NOMO-1 (cell line): ENCODE results near the gene ATP23.

Experiments used
- DNase-seq, 2 experiments: peaks; one replicate each; lab custom pipeline; 2025; ENCODE audit not compliant: unreplicated experiment in 2 of 2; lab: John Stamatoyannopoulos, UW

Gene ATP23

DNA sequence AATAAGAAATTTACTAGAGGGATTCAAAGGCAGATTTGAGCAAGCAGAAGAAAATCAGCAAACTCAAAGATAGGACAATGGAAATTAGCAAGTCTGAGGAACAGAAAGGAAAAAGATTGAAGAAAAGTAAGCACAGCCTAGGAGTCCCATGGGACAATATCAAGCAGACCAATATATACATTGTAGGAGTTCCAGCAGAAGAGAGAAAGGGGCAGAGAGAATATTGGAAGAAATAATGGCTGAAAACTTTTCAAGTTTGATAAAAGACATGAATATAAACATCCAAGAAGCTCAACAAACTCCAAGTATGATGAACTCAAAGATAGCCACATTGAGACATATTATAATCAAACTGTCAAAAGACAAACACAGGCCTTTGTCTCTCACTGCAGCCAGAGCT lies 25.2 kb downstream of the ATP23 start:
- DNase-seq: no peak

DNA sequence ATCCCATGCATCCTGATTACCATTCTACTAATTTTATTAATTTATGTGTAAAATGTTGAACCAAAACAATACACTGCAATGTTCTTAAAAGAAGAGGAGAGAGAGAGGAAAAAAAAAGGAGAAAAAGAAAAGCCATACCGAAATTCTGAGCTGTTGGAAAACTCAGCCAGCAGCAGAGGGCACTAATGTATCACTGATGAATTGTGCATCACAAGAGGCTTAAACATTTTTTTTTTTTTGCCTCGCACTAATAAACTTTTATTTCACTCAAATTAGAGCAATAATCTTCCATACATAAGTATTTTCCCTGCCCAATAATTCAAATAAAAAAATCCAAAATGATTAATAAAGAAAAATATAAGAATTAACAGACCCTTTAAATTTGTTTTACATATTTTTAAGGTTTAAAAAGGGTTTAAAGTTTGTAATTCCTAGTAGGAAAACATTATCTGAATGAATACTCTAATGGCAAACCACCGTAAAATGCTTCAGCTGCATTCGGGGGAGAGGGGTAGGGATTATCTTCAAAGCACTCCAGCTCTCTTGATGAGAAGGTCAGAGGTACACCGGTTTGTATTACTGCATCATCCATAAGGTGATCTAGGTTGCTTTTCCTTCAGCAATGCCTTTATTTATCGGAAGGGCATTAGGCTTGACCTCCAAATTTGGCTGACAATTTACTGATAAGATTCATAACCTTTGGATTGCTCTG lies 41.9 kb downstream of the ATP23 start:
- peak in 1 of 2 experiments; percentile 29 for DNase-seq

DNA sequence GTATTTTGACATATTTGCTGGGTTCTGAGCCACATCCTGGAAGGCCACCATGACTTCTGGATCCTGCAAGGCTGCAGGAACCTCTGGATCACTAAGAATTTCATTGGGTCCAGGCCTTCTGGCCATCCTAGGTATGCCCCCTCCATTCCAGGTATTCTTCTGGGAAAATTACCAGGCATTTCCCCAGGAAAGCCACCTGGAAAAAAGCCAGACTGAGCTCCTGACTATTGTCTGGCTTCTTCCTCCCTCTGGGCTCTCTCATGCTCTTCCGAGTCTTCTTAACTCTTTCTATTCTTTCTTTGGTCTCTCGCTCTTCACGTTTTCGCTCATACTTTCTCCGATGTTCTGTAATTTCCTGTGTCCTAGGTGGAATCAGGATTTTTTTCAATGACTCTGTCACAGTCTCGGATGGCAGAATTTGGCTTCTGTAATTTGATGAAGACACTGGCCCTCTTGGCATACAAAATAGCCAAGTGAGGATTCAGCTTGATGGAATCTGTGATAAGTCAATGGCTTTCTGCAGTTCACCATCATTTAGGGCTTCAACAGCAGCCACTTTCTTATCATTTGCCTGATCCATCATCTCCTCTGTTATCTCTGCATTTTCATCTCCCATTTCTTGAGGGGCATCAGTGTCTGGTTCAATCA lies 42.6 kb downstream of the ATP23 start:
- DNase-seq: no peak

DNA sequence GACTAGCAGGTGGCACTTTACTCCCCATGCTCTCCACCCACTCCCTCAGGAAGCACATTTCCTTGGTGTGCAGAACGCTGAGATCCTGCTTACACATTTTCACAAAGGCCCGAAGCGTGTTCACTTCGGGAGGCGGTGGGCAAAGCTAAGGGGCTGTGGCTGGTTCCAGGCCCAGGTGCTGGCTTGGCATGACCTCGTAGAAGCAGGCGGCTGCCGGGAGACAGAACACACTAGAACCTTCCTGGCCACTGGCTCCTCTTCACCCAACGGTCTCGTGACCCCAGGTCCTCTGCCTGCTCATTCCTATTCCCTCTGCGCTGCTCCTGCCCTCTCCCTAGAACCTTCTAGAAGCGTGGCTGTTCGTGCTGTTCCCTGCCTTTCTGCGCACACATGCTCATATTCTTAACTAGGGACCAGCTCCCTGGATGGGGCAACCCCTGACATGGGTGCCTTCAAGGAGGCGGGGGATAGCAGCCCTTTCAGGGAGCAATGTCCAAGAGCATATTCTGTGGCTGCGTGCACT lies 43.3 kb downstream of the ATP23 start:
- no peak for DNase-seq

DNA sequence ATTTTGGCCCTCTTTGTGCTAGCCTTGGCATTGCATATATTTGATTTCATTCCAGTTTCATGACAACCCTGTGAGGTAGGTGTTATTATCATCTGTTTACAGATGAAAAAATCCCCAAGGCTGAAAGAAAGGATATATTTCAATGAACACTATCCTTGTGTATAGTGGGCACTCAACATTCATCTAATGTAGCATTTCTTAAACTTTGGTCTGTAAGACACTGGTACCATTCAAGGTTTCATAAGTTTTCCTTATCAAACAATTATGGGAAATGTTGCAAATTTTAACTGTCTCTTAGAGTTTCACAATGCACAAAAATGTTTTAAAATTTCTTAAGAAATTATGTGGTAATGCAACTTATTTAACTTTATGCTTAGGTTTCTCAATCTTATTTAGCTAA lies 44.3 kb downstream of the ATP23 start:
- peak in 1 of 2 experiments; percentile 8 for DNase-seq

DNA sequence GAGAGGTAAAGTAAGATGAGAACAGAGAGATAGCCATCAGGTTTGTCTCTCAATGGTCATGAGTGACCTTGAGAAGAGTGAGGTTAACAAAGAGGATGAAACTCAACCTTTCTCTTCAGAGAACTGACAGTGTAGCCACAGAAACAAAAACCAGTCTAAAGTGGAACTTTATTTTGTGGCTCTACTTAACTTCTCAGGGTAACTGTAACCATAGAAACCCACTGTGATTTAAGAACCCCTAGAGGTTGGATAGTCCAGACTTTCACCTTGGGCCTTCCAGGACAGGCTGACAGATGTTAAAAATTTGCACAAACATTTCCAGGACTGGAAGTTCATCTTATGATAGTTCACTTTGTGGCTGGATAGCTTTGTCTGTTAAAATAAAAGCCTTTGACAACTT lies 48.5 kb downstream of the ATP23 start:
- no peak for DNase-seq

DNA sequence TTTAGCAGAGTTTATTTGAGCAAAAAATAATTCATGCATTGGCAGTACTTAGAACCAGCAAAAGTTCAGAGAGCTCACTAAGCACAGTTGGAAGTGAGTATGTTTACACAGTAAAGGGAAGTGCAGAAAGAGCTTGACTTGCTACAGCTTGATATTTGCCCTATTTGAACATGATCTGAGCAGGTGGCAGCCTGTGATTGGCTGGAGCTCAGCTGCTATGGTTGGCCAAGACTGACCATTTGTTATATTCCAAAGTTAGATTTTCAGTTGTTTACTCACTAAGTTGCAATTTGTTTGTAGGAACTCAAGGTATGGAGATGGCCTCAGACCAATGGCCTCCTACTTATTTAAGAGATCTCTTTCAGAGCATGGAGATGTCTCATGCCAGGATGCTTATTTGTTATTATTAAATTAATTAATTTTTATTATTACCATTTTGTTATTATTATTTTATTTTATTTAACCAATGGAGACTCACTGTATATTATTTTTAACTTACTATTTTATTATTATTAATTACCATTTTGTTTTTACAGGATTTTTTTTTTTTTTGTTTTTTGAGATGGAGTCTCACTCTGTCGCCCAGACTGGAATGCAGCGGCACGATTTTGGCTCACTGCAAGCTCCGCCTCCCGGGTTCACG lies 49.0 kb downstream of the ATP23 start:
- DNase-seq: no peak

DNA sequence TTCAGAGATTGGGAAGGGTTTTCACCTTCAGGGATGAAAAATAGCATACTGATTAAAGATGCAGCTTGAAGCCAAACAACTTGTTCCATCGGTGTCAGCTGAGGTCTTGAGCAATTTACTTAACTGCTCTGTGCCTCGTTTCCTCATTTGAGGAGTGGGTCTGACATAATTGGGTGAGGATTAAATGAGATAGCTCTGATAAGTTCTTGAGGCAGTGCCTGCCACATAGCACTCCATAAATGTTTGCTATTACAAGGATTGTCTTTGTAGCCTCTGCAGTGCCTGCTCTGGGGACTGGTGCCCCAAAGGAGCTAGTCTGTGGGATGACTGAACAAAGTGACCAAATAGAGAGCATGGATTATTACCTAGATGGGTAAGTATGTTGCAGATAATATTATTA lies 50.6 kb downstream of the ATP23 start:
- no peak for DNase-seq

DNA sequence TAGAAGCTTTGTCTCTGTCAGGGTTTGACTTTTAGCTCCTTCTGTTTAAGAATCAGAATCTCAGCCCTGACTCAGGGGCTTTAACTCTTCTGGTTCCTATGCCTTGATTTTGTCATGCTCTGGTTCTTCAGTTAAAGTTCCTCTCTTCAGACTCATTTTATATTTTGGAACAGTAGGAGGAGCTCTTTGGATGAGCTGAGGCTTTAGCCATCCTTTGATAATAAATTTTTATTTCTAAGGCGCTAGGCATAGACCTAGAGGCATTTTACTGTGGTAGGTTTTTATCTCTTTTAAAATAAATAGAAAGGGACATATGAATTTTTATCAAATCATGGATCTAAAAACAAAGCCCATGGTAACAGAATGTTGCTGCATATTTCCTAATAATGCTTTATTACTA lies 51.7 kb downstream of the ATP23 start:
- no peak for DNase-seq

DNA sequence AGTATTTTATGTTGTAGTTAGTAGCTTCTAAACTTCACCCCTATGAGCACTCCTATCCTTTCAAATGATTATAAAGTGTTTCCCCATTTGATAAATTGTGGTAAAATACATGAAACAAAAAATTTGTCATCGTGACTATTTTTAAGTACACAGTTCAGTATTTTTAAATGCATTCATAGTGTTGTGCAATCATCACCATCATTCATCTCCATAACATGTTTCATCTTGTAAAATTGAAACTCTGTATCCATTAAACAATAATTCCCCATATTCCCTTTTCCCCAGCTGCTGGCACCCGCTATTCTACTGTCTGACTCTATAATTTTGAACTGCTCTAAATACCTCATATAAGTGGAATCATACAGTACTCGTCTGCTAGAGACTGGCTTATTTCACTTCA lies 52.5 kb downstream of the ATP23 start:
- DNase-seq: no peak

DNA sequence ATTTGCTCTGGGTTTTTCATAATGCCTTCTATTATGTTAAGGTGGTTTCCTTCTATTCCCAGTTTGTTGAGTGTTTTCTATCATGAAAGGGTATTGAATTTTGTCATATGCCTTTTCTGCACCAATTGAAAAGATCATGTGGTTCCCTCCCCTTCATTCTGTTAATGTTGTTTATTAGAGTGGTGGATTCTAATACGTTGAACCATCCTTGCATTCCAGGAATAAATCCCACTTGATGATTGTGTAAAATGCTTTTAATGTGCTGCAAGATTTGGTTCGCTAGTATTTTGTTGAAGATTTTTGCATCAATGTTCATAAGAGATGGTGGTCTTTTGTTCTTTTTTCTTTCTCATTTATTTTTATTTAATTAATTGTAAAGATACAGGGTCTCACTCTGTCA lies 55.2 kb downstream of the ATP23 start:
- DNase-seq: no peak

DNA sequence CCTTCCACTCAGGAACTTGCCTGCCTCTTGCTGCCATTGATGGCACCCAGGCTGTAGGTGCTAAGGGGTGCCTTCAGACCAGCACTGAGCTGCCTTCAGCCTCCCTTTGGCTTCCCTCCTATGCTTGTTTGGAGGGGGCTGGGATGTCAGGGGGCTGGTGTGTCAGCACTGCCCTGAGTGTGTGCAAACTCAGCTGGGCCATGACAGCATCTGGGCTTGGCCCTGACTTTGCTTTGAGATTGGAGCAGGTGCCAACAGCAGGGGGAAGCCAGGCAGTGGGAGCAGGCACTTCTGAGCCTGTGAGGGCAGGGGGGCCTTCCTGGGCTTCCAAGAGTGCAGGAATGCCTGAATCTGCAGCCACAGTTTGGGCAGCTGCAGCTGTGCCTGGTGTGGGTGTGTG lies 56.9 kb downstream of the ATP23 start:
- DNase-seq: no peak

DNA sequence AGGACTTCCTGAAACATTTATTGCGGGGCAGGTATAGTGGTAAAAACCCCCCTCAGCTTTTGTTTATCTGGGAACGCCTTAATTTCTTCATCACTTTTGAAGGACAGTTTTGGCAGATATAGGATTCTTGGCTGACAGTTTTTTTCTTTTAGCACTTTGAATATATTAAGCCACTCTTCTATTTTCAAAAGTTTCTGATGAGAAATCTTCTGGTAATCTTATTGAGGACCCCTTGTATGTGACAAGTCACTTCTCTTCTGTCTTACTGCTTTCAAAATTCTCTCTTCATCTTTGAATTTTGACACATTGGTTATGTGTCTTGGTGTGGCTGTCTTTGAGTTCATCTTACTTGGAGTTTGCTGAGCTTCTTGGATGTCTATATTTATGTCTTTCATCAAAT lies 59.1 kb downstream of the ATP23 start:
- no peak for DNase-seq

DNA sequence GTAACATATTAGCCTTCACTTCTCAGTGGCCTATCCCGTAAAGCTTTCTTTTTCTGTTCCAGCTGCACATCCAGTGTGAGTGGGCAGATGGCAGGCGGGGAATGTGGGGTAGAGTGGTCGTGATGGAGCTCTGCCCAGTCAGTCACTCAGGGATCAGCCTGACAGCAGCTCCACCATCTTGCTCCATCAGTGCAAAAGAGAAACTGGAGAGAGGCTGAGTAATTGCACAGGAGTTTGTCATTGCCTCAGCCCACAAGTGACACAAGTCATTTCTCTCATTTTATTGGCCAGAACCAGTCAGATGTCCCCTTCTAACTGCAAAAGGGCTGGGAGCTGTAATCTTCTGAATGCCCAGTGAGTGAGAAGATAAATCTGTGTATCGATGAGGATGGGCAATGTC lies 66.5 kb downstream of the ATP23 start:
- DNase-seq: no peak

DNA sequence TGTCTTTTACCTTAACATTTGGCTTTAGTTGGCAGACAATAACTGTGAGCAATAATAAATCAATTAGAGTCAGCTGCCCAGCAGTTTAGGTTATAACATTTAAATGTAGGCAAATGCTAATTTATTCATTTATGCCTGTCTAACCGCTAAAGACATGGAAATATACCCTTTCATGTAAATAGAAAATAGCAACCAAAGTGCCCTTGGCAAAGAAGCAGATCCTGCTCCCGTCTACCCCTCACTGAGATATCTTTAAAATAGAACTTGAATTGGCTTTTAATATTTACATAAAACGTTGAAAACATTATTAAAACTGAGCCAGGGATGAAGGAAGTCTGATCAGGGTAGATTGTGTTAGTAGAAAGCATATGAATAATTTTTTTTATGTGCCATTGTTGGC lies 67.3 kb downstream of the ATP23 start:
- no peak for DNase-seq
